GM20431 (cell line): Measurements from ENCODE around the gene KLHL35.
"Not testable (repeated sequence)": the region's sequence is repeated elsewhere in the genome, so short reads cannot be mapped to it uniquely, and the experiment has no call there.

Experiments
- in situ Hi-C: fragments of 300-500 bp; cut with MseI, MboI; formaldehyde crosslinking; loops from one replicate; pipeline ENCODE4 v1.15.0; 2020; ENCODE audit warnings: low sequenced_read_pairs; ENCODE audit not compliant: unreplicated experiment

KLHL35 gene

GRCh38 chr11:75399344-75400145 is 33.5 kb downstream of the KLHL35 start, which contains the start of gene RPS3:
Gene RPS3 (plus strand): TSS chr11:75399518. CDS start chr11:75399548, 30 bp downstream.
- in situ Hi-C loops: no loop called here

- in situ Hi-C loops: no loop called here
Measured at GRCh38 chr11:75398906-75399305, 34.1 kb downstream of the KLHL35 start.

- in situ Hi-C loops: no loop called here
Measured at GRCh38 chr11:75394085-75394840, 38.7 kb downstream of the KLHL35 start.

GRCh38 chr11:75389925-75390324 is 43.1 kb downstream of the KLHL35 start:
- in situ Hi-C loops: loop anchor here (5.0 kb wide), 1 partner anchor 113 kb away; no protein-coding TSS in a partner anchor

GRCh38 chr11:75389276-75389605 is 43.8 kb downstream of the KLHL35 start:
- in situ Hi-C loops: loop anchor here (5.0 kb wide), 1 partner anchor 112 kb away; no protein-coding TSS in a partner anchor

- in situ Hi-C loops: loop anchor here (5.0 kb wide), 1 partner anchor 111 kb away; no protein-coding TSS in a partner anchor
Measured at GRCh38 chr11:75388386-75389275, 44.4 kb downstream of the KLHL35 start.

GRCh38 chr11:75387736-75388294 is 45.2 kb downstream of the KLHL35 start:
- in situ Hi-C loops: loop anchor here (5.0 kb wide), 1 partner anchor 111 kb away; no protein-coding TSS in a partner anchor

GRCh38 chr11:75386942-75387630 is 45.9 kb downstream of the KLHL35 start:
- in situ Hi-C loops: loop anchor here (5.0 kb wide), 1 partner anchor 110 kb away; no protein-coding TSS in a partner anchor

- in situ Hi-C loops: loop anchor here (5.0 kb wide), 1 partner anchor 107 kb away; no protein-coding TSS in a partner anchor
Measured at GRCh38 chr11:75384438-75385080, 48.4 kb downstream of the KLHL35 start.

GRCh38 chr11:75383246-75383645 is 49.8 kb downstream of the KLHL35 start:
- in situ Hi-C loops: no loop called here

GRCh38 chr11:75380716-75381420 is 52.1 kb downstream of the KLHL35 start:
- in situ Hi-C loops: no loop called here

GRCh38 chr11:75380245-75380644 is 52.8 kb downstream of the KLHL35 start:
- in situ Hi-C loops: no loop called here

- in situ Hi-C loops: not testable (repeated sequence)
Measured at GRCh38 chr11:75378776-75379175, 54.2 kb downstream of the KLHL35 start.

GRCh38 chr11:75376175-75376574 is 56.8 kb downstream of the KLHL35 start:
- in situ Hi-C loops: no loop called here

- in situ Hi-C loops: no loop called here
Measured at GRCh38 chr11:75375626-75376025, 57.4 kb downstream of the KLHL35 start.

GRCh38 chr11:75374646-75375045 is 58.4 kb downstream of the KLHL35 start:
- in situ Hi-C loops: no loop called here

- in situ Hi-C loops: no loop called here
Measured at GRCh38 chr11:75373201-75373600, 59.8 kb downstream of the KLHL35 start.
